Neural cell (in vitro differentiated cells): Measurements from ENCODE around the gene TEX14. TPM values are rescaled to one million over a fixed set of nuclear protein-coding genes. Genes with fewer than 3 reads are reported as not detected.

Experiments used
- H2AFZ ChIP-seq: fragments of 200-600, 300-800 bp; sonication (generic), shearing (Covaris generic); 2 replicates; pipeline ENCODE4 v1.6.0; 2014; ENCODE audit warnings: low read depth, mild to moderate bottlenecking, antibody characterized with exemption, low read length, moderate library complexity
- H3F3A ChIP-seq: fragments of 200-600 bp; shearing (Covaris generic); 2 replicates; pipeline ENCODE4 v1.6.1; 2016; ENCODE audit warnings: mild to moderate bottlenecking, moderate library complexity, mixed read lengths, antibody characterized with exemption, low read length; ENCODE audit not compliant: insufficient read depth, poor library complexity, severe bottlenecking
- H3K27ac ChIP-seq: fragments of 200-600, 300-800 bp; sonication (generic), shearing (Covaris generic); 2 replicates; pipeline ENCODE4 v1.5.1; 2014; ENCODE audit warnings: mild to moderate bottlenecking, low read length, moderate library complexity
- H3K27me3 ChIP-seq: fragments of 300-800, 200-600 bp; sonication (generic), shearing (Covaris generic); 2 replicates; pipeline ENCODE4 v1.6.0; 2014; ENCODE audit warnings: mild to moderate bottlenecking, low read depth, low read length, moderate library complexity; ENCODE audit not compliant: insufficient read depth
- H3K36me3 ChIP-seq: fragments of 300-800, 200-600 bp; sonication (generic), shearing (Covaris generic); 2 replicates; pipeline ENCODE4 v1.5.1; 2014; ENCODE audit warnings: mild to moderate bottlenecking, antibody characterized with exemption, low read length, moderate library complexity; ENCODE audit not compliant: insufficient read depth
- H3K4me2 ChIP-seq: fragments of 300-800, 200-600 bp; sonication (generic), shearing (Covaris generic); 2 replicates; pipeline ENCODE4 v1.6.0; 2014; ENCODE audit warnings: mild to moderate bottlenecking, low read length
- H3K4me3 ChIP-seq: fragments of 300-800, 200-600 bp; sonication (generic), shearing (Covaris generic); 2 replicates; pipeline ENCODE4 v1.5.1; 2014; ENCODE audit warnings: mild to moderate bottlenecking, low read length, moderate library complexity
- H3K79me2 ChIP-seq: fragments of 200-600 bp; shearing (Covaris generic); replicated peaks from 2 replicates; pipeline ENCODE4 v1.6.0; 2014; ENCODE audit warnings: mild to moderate bottlenecking, low read length, moderate library complexity; ENCODE audit not compliant: insufficient read depth
- H3K9ac ChIP-seq: fragments of 300-800, 200-600 bp; sonication (generic), shearing (Covaris generic); 2 replicates; pipeline ENCODE4 v1.6.1; 2016; ENCODE audit warnings: mild to moderate bottlenecking, low read length, mixed read lengths
- H3K9me2 ChIP-seq: fragments of 200-600 bp; shearing (Covaris generic); 2 replicates; pipeline ENCODE4 v1.6.1; 2016; ENCODE audit warnings: mild to moderate bottlenecking, low read length, mixed read lengths; ENCODE audit not compliant: insufficient read depth
- H3K9me3 ChIP-seq: fragments of 200-600, 300-800 bp; sonication (generic), shearing (Covaris generic); 2 replicates; pipeline ENCODE4 v1.6.1; 2016; ENCODE audit warnings: mild to moderate bottlenecking, mixed run types, low read length, moderate library complexity, mixed read lengths
- H4K20me1 ChIP-seq: fragments of 200-600 bp; shearing (Covaris generic); 2 replicates; pipeline ENCODE4 v1.6.1; 2016; ENCODE audit warnings: mild to moderate bottlenecking, mixed run types; ENCODE audit not compliant: insufficient read depth
- EP300 ChIP-seq: fragments of 450-650 bp; conservative IDR thresholded peaks from 2 replicates; pipeline ENCODE4 v1.6.1; 2014; ENCODE audit warnings: antibody characterized with exemption, mild to moderate bottlenecking, moderate library complexity; ENCODE audit not compliant: poor library complexity, severe bottlenecking
- EZH2 ChIP-seq: fragments of 200-600, 300-800 bp; shearing (Covaris generic), sonication (generic); IDR thresholded peaks from 2 replicates; pipeline ENCODE4 v1.6.1; 2014; ENCODE audit warnings: antibody characterized with exemption, low read length, borderline replicate concordance, mild to moderate bottlenecking; ENCODE audit not compliant: insufficient read depth, poor library complexity, severe bottlenecking
- MXI1 ChIP-seq: fragments of 450-650 bp; conservative IDR thresholded peaks from 2 replicates; pipeline ENCODE4 v1.6.1; 2014; ENCODE audit warnings: antibody characterized with exemption, mild to moderate bottlenecking; ENCODE audit not compliant: poor library complexity, severe bottlenecking
- POLR2AphosphoS5 ChIP-seq: IDR thresholded peaks from 2 replicates; pipeline ENCODE4 v1.6.1; 2012
- RAD21 ChIP-seq: fragments of 450-650 bp; conservative IDR thresholded peaks from 2 replicates; pipeline ENCODE4 v1.6.1; 2014; ENCODE audit warnings: antibody characterized with exemption, mild to moderate bottlenecking, moderate library complexity
- SMC3 ChIP-seq: fragments of 450-650 bp; conservative IDR thresholded peaks from 2 replicates; pipeline ENCODE4 v1.6.1; 2014; ENCODE audit warnings: antibody characterized with exemption, mild to moderate bottlenecking, moderate library complexity; ENCODE audit not compliant: poor library complexity
- TAF1 ChIP-seq: IDR thresholded peaks from 2 replicates; pipeline ENCODE4 v1.6.1; 2012; ENCODE audit warnings: low read depth
- polyA plus RNA-seq: library from polyadenylated mRNA; depleted of rRNA; stranded (reverse); fragments of >200 nt; gene quantifications from 2 replicates; pipeline ENCODE4 v1.2.3, GENCODE V29; 2014
- TF ChIP-seq, protein P1 (sequence below): fragments of 450-650 bp; IDR thresholded peaks from 2 replicates; pipeline ENCODE4 v1.5.1; 2014; ENCODE audit warnings: antibody characterized with exemption, mild to moderate bottlenecking, moderate library complexity; ENCODE audit not compliant: poor library complexity, severe bottlenecking
- TF ChIP-seq, protein P2 (sequence below): IDR thresholded peaks from 2 replicates; pipeline ENCODE4 v1.6.1; 2012; ENCODE audit warnings: borderline replicate concordance

Gene TEX14
- polyA plus RNA-seq, 1 donor from 2014 or later: 1.4 TPM

DNA sequence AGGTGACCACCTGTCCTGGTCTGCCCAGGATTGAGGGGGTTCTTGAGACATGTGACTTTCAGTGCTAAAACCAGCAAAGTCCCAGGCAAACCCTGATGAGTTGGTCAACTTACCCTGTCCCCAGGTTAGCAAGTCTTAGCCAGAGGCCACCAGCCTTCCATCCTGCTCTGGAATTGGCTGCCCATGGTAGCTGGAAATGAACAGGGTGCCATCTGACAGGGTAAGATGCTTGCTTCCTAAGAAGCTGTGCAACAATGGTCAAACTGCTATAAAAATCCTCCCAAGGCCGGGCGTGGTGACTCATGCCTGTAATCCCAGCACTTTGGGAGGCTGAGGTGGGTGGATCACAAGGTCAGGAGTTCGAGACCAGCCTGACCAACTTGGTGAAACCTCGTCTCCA, 154.6 kb downstream of the TEX14 start:
- Histone ChIP-seq H3K27ac (no peak overlapping the region), H3K79me2 (no peaks in the 10 kb centered on the region), H3K4me3 (no peak overlapping the region), H3K9ac (no peak overlapping the region), H4K20me1 (no peaks in the 10 kb centered on the region), H3F3A (no peaks in the 10 kb centered on the region), H3K9me3 (no peaks in the 10 kb centered on the region), H3K36me3 (no peaks in the 10 kb centered on the region), H3K27me3 (peaks cover 2% of the 10 kb centered on the region), H3K4me2 (no peak overlapping the region), H3K9me2 (no peaks in the 10 kb centered on the region), H2AFZ (no peak overlapping the region)
- TF ChIP-seq EZH2 (no peak), MXI1 (no peak), POLR2AphosphoS5 (no peak), SMC3 (no peak), TAF1 (no peak), RAD21 (no peak), EP300 (no peak)
- TF ChIP-seq, protein P1, sequence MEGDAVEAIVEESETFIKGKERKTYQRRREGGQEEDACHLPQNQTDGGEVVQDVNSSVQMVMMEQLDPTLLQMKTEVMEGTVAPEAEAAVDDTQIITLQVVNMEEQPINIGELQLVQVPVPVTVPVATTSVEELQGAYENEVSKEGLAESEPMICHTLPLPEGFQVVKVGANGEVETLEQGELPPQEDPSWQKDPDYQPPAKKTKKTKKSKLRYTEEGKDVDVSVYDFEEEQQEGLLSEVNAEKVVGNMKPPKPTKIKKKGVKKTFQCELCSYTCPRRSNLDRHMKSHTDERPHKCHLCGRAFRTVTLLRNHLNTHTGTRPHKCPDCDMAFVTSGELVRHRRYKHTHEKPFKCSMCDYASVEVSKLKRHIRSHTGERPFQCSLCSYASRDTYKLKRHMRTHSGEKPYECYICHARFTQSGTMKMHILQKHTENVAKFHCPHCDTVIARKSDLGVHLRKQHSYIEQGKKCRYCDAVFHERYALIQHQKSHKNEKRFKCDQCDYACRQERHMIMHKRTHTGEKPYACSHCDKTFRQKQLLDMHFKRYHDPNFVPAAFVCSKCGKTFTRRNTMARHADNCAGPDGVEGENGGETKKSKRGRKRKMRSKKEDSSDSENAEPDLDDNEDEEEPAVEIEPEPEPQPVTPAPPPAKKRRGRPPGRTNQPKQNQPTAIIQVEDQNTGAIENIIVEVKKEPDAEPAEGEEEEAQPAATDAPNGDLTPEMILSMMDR: no peak
- TF ChIP-seq, protein P2, sequence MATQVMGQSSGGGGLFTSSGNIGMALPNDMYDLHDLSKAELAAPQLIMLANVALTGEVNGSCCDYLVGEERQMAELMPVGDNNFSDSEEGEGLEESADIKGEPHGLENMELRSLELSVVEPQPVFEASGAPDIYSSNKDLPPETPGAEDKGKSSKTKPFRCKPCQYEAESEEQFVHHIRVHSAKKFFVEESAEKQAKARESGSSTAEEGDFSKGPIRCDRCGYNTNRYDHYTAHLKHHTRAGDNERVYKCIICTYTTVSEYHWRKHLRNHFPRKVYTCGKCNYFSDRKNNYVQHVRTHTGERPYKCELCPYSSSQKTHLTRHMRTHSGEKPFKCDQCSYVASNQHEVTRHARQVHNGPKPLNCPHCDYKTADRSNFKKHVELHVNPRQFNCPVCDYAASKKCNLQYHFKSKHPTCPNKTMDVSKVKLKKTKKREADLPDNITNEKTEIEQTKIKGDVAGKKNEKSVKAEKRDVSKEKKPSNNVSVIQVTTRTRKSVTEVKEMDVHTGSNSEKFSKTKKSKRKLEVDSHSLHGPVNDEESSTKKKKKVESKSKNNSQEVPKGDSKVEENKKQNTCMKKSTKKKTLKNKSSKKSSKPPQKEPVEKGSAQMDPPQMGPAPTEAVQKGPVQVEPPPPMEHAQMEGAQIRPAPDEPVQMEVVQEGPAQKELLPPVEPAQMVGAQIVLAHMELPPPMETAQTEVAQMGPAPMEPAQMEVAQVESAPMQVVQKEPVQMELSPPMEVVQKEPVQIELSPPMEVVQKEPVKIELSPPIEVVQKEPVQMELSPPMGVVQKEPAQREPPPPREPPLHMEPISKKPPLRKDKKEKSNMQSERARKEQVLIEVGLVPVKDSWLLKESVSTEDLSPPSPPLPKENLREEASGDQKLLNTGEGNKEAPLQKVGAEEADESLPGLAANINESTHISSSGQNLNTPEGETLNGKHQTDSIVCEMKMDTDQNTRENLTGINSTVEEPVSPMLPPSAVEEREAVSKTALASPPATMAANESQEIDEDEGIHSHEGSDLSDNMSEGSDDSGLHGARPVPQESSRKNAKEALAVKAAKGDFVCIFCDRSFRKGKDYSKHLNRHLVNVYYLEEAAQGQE: no peak

DNA sequence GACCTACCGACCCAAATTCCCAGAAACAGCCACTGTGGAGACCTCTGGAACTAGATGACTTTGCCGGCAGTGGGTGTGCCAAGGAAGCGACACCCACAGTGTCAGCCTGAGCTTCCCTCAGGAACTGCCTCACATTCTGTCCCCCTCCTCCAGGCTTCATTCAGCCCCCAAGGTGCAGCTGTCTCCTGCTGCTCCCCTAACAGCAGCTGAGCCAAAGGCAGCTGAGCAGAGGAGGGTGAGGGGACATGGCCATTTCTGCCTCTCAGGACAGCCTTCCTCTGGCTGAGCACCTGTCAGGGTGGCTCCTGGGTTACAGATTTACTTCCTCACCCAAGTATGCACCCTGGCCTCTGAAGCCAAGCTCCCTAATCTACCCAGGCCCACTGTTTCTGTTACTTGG, 155.3 kb downstream of the TEX14 start:
- Histone ChIP-seq H3K9me2 (no peaks in the 10 kb centered on the region), H3K9me3 (no peaks in the 10 kb centered on the region), H3K4me2 (no peak overlapping the region), H3K4me3 (no peak overlapping the region), H3K79me2 (no peaks in the 10 kb centered on the region), H3K27me3 (peaks cover 5% of the 10 kb centered on the region), H4K20me1 (no peaks in the 10 kb centered on the region), H3F3A (no peaks in the 10 kb centered on the region), H3K36me3 (no peaks in the 10 kb centered on the region), H3K27ac (no peak overlapping the region), H3K9ac (no peak overlapping the region), H2AFZ (no peak overlapping the region)
- TF ChIP-seq EP300: no peak
- no peak for TF ChIP-seq RAD21
- TF ChIP-seq, protein P1: no peak
- no peak for TF ChIP-seq SMC3
- no peak for TF ChIP-seq POLR2AphosphoS5
- TF ChIP-seq MXI1: no peak
- TF ChIP-seq, protein P2: no peak
- TF ChIP-seq TAF1: no peak
